Measurements from ENCODE around the gene NCAPH2.
"Not testable (repeated sequence)": the region's sequence is repeated elsewhere in the genome, so short reads cannot be mapped to it uniquely, and the experiment has no call there.

The NCAPH2 gene

GRCh38 chr22:50537765-50538164 is 29.7 kb downstream of the NCAPH2 start:
- Histone ChIP-seq H3K4me1 (ENCODE audit: control insufficient read depth, insufficient read depth, low read length) (peaks cover 8% of the 10 kb centered on the region; the same call in 1 of the 2 replicates), H3K36me3 (ENCODE audit: control insufficient read depth in 2 of 2, insufficient read depth in 1 of 2, low read length in 2 of 2) (no peaks in the 10 kb centered on the region), H3K4me3 (ENCODE audit: low read depth, low read length) (no peak overlapping the region), H3K27ac (ENCODE audit: extremely low read depth, low read depth, low read length) (no peak overlapping the region), H3K9me3 (ENCODE audit: control insufficient read depth, insufficient read depth, low read depth, low read length) (no peaks in the 10 kb centered on the region)
- POLR2A ChIA-PET, result interaction anchor here (1.5 kb wide), 1 partner anchor 12 kb away, joined by 5 read pairs; the partner anchor contains the start of gene SCO2
- CTCF ChIA-PET, result interaction anchor here (0.9 to 1.4 kb wide), 3 partner anchors 12 to 26 kb away, joined by 4 to 8 read pairs (median 4); partner anchors contain the start of gene SCO2
- TF ChIP-seq PRDM10 (tag by site-specific recombination; IDR thresholded peaks at IDR 0.05) (0 out of 2 replicates have a peak, but pooled peaks have one; percentile 49), ZNF10 (tag by site-specific recombination; IDR thresholded peaks at IDR 0.05) (no peak)

DNA sequence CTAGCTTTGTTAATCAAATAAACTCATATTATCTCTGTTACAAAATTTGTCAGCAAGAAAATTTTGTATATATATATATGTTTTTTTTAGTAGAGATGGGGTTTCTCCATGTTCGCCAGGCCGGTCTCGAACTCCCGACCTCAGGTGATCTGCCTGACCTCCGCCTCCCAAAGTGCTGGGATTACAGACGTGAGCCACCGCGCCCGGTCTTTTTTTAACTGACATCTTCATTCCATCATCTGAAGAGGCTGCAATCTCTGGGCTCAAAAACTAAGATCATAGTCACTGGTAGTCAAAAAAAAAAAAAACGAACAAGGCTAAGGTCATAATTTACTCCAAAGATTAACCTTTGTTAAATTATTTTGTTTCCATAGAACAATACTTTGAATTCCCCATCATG is 32.4 kb downstream of the NCAPH2 start:
- TF ChIP-seq ZNF776 (tag by site-specific recombination; IDR thresholded peaks at IDR 0.05; ENCODE audit: borderline replicate concordance) (no peak), ZNF843 (tag by site-specific recombination; IDR thresholded peaks at IDR 0.05) (no peak), ZNF24 (tag by site-specific recombination; IDR thresholded peaks at IDR 0.05) (no peak), ZNF138 (tag by site-specific recombination; IDR thresholded peaks at IDR 0.05; ENCODE audit: borderline replicate concordance) (no peak), GLIS2 (tag by site-specific recombination; IDR thresholded peaks at IDR 0.05) (no peak), ZSCAN30 (tag by site-specific recombination; IDR thresholded peaks at IDR 0.05) (no peak), MEIS1 (CRISPR knock-in tag; IDR thresholded peaks at IDR 0.05; ENCODE audit: borderline replicate concordance) (no peak), ZNF2 (tag by site-specific recombination; IDR thresholded peaks at IDR 0.05) (no peak), SP2 (tag by site-specific recombination; IDR thresholded peaks at IDR 0.05) (no peak)
- TF ChIP-seq, protein P1, sequence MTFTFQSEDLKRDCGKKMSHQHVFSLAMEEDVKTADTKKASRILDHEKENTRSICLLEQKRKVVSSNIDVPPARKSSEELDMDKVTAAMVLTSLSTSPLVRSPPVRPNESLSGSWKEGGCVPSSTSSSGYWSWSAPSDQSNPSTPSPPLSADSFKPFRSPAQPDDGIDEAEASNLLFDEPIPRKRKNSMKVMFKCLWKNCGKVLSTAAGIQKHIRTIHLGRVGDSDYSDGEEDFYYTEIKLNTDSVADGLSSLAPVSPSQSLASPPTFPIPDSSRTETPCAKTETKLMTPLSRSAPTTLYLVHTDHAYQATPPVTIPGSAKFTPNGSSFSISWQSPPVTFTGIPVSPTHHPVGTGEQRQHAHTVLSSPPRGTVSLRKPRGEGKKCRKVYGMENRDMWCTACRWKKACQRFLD (tag by site-specific recombination; IDR thresholded peaks at IDR 0.05), result no peak
- TF ChIP-seq, protein P2, sequence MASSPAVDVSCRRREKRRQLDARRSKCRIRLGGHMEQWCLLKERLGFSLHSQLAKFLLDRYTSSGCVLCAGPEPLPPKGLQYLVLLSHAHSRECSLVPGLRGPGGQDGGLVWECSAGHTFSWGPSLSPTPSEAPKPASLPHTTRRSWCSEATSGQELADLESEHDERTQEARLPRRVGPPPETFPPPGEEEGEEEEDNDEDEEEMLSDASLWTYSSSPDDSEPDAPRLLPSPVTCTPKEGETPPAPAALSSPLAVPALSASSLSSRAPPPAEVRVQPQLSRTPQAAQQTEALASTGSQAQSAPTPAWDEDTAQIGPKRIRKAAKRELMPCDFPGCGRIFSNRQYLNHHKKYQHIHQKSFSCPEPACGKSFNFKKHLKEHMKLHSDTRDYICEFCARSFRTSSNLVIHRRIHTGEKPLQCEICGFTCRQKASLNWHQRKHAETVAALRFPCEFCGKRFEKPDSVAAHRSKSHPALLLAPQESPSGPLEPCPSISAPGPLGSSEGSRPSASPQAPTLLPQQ (tag by site-specific recombination; IDR thresholded peaks at IDR 0.05), result no peak
- Histone ChIP-seq H3K27ac (ENCODE audit: extremely low read depth, low read depth, low read length) (no peak overlapping the region), H3K9me3 (ENCODE audit: control insufficient read depth, insufficient read depth, low read depth, low read length) (no peaks in the 10 kb centered on the region), H3K4me1 (ENCODE audit: control insufficient read depth, insufficient read depth, low read length) (peaks cover 8% of the 10 kb centered on the region; the same call in 1 of the 2 replicates), H3K36me3 (ENCODE audit: control insufficient read depth in 2 of 2, insufficient read depth in 1 of 2, low read length in 2 of 2) (no peaks in the 10 kb centered on the region), H3K4me3 (ENCODE audit: low read depth, low read length) (no peak overlapping the region)
- CTCF ChIA-PET, result interaction anchor here (0.8 to 1.8 kb wide), 4 partner anchors 15 to 23 kb away, joined by 3 to 11 read pairs (median 6); partner anchors contain the start of gene SCO2
- POLR2A ChIA-PET, result interaction anchor here (2.2 kb wide), 1 partner anchor 15 kb away, joined by 19 read pairs; the partner anchor contains the start of gene SCO2

GRCh38 chr22:50541667-50542026 is 33.6 kb downstream of the NCAPH2 start:
- H3K4me1 ChIP-seq (ENCODE audit: control insufficient read depth, insufficient read depth, low read length); H3K36me3 ChIP-seq (ENCODE audit: control insufficient read depth in 2 of 2, insufficient read depth in 1 of 2, low read length in 2 of 2); H3K27ac ChIP-seq (ENCODE audit: extremely low read depth, low read depth, low read length); H3K9me3 ChIP-seq (ENCODE audit: control insufficient read depth, insufficient read depth, low read depth, low read length); H3K4me3 ChIP-seq (ENCODE audit: low read depth, low read length): not testable (repeated sequence)
- ChIA-PET CTCF (interaction anchor here (1.4 kb wide), 1 partner anchor 22 kb away, joined by 11 read pairs; no protein-coding TSS in a partner anchor), POLR2A (interaction anchor here (1.3 kb wide), 1 partner anchor 16 kb away, joined by 4 read pairs; the partner anchor contains the start of gene SCO2)
- TF ChIP-seq SP7 (tag by site-specific recombination; IDR thresholded peaks at IDR 0.05) (peak; percentile 44), ZNF660 (tag by site-specific recombination; IDR thresholded peaks at IDR 0.05) (peak; percentile 51; the same call in 1 of the 2 replicates), ZNF362 (tag by site-specific recombination; IDR thresholded peaks at IDR 0.05) (peak; percentile 90), ZNF629 (tag by site-specific recombination; IDR thresholded peaks at IDR 0.05) (0 out of 2 replicates have a peak, but pooled peaks have one; percentile 40)
- TF ChIP-seq, protein P3, sequence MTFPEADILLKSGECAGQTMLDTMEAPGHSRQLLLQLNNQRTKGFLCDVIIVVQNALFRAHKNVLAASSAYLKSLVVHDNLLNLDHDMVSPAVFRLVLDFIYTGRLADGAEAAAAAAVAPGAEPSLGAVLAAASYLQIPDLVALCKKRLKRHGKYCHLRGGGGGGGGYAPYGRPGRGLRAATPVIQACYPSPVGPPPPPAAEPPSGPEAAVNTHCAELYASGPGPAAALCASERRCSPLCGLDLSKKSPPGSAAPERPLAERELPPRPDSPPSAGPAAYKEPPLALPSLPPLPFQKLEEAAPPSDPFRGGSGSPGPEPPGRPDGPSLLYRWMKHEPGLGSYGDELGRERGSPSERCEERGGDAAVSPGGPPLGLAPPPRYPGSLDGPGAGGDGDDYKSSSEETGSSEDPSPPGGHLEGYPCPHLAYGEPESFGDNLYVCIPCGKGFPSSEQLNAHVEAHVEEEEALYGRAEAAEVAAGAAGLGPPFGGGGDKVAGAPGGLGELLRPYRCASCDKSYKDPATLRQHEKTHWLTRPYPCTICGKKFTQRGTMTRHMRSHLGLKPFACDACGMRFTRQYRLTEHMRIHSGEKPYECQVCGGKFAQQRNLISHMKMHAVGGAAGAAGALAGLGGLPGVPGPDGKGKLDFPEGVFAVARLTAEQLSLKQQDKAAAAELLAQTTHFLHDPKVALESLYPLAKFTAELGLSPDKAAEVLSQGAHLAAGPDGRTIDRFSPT (tag by site-specific recombination; IDR thresholded peaks at IDR 0.05), result peak; percentile 39; the same call in 1 of the 2 replicates
